ENCODE results near the gene PFKL.

DNA sequence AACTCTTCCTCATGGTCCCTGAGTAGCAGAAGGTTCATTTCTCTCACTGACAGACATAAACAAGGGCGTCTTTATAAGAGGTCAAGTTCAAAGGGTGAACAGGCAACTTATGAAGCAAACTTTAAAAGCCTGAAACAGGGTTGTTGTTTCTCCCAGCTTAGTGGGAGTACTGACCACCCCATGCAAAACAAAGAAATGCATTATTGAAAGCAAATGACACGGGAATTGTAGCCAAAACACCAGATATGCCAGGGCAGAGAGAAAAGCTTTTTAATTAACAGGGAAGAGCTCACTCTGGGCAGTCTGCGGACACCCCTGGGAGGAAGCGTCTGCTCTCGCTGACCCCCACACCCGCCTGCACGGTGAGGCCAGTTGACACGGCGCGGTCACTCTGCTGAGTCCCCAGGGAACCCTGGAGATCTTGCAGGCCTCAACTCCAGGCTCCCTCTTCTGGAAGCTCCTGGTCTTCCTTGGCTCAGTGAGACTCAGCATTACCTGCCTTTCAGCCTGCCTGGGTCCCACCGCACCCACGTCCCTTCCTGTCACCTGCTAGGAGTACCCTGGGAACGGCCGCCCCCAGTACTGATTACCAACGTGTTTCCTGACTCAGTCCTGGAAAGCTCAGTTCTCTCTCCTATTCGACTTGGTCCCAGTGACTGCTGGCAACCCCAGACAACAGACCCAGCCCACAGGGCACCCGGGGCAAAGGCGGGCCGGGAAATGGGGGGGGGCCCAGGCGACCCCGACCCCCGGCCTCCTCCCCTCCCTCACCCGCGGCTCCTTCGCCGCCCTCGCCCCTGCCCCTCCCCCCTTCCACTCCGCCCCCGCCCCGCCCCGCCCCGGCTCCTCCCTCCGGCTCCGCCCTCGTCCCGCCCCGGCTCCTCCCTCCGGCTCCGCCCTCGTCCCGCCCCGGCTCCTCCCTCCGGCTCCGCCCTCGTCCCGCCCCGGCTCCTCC is 38.4 kb downstream of the PFKL start:
- TF ChIP-seq POLR2A (IDR thresholded peaks at IDR 0.05; ENCODE audit: low read length) (no peak), GATA1 (IDR thresholded peaks at IDR 0.05; ENCODE audit: low read depth, low read length) (no peak)

All from erythroblast (primary cell).